LNCAP (cell line): ENCODE data around the gene DNAJA2.
A peak's percentile ranks its signal among the peaks of the same experiment; 100 is the strongest.

Source experiments
- CTCF ChIP-seq: fragments of 450-650 bp; IDR thresholded peaks from 2 replicates; pipeline ENCODE4 v1.5.1; 2017; ENCODE audit warnings: mild to moderate bottlenecking

DNAJA2 gene

DNA sequence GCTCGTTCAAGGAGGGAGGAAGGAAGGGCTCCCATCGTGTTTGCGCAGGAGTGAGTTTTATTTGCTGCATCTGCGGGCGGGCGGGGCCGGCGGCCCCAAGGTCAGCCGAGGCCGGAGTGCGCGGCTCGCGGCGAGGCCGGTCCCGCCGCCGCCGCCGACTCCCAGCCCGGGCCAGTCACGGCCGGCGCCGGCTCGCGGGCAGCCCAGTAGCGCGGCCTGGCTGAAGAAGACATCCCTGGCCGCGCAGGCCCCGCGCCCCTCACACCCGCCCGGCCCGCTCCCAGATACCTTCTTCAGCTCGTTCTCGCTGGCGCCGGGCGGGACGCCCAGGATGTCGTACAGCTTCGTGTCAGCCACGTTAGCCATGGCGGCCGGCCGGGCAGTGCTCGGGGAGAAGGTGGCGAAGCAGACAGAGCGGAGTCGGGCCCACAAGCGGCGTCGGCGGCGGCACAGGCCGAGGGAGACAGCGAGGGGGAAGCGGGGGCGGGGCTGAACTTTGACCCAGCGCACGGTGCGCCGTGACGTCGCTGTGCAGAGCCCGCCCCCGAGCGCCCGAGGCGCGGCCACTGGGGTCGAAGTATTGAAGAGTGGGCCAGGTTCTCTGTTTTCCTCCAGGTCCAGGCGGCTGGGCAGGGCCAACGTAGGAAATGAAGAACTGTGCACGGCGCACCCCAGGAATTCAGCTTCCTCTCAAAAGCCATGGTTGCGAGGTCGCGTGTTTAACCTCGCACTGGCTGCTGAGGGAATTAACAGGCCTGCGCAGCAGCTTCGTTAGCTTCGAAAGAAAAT lies at the start of gene DNAJA2:
DNAJA2 (minus strand) TSS at position 468 of the 789 bp plus-strand sequence; CDS start at position 366, 102 bp downstream.
- no peak for TF ChIP-seq CTCF

DNA sequence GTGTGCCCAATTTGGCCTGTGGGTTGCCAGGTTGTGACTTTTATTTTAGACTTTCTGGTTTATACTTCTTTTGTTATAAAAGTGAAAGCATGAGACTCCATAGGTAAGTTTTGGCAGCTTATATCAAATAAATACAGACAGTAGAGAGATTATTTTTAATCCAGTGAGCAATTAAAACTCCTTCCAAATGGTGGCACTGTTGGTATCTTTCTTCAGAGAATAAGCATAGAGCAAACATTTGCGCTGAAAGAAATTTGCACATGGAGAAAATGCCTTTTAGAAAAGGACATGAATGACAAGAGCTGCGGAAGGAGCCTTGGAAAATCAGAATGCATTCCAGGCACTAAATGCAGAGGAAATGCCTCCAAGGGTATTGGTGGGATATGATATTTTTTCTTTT lies 46.1 kb upstream of the DNAJA2 start:
- peak; percentile 45; the same call in 1 of the 2 replicates for TF ChIP-seq CTCF

- peak; percentile 69 for TF ChIP-seq CTCF
These were observed 44.9 kb upstream of the DNAJA2 start for GRCh38 chr16:47018223-47018891.

DNA sequence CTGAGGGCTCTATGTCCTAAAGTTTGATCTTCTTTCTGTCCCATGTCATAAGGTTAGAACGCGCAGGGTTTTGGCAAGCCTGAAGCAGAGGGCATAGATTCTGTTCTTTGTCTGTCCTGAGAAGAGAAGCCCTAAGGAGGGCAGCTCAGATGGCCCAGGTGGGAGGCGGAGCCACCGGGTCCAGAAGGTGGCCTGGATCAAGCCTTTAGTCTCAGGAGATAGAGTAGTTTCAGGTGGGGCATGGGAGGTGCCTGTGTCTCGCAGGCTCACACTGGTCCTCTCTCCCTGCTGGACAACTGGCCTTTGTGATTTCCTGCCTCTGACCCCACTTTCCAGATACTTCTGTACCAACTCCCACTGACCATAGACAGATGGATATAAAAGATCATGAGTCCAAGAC lies 44.2 kb upstream of the DNAJA2 start:
- TF ChIP-seq CTCF: no peak

DNA sequence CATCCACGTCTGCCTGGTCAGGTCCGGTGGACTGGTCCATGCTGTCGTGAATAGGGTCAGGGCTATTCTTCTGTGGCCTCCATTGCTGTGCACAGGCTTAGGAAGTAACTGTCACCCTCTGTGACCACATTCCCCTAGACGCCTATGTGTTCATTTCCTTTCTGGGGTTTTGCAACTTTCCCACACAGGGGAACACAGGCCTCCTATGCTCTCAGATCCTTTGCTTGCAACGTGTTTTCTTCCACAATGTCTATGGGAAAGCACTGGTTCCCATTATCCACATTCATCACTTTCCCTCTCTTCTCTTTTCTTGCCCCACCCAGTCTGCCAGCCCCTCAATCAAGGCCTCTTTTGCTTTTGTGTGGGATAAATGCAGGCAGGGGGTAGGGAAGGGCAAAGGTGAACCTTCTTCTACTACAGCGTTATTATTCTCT lies 43.2 kb upstream of the DNAJA2 start:
- TF ChIP-seq CTCF: no peak

DNA sequence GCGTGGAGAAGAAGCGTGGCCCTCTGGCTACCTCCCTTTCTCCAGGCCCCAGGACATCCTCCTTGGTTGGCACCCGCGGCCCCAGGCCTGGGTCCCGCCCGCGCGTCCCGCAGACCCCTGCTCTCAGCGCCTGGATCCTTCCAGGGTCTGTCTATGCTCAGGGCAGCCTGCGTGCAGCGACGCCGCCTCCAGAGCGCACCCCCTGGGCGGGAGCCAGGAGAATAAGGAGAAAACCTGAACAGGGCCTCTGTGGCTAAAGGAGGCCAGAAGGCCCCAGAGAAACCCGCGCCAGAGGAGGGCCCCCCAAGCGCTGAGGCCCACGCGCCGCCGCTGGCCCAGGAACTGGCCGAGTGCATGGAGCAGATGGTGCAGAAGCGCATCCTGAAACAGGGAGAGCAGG lies 40.4 kb upstream of the DNAJA2 start:
- TF ChIP-seq CTCF: no peak

- TF ChIP-seq CTCF: no peak
These were observed 39.7 kb upstream of the DNAJA2 start for GRCh38 chr16:47013172-47013571.
